Left lung (tissue), 10 donors: ENCODE measurements around the gene DCBLD1. TPM values are rescaled to one million over a fixed set of nuclear protein-coding genes. Genes with fewer than 3 reads are reported as not detected.
"Not testable (repeated sequence)": the region's sequence is repeated elsewhere in the genome, so short reads cannot be mapped to it uniquely, and the experiment has no call there.

ENCODE experiments used
- ATAC-seq: fragments of 200-7000 bp; cut with Tn5 transposase; one replicate; pipeline ENCODE4 v1.9.1; 2020; ENCODE audit warnings: moderate library complexity
- DNase-seq, 4 donors: peaks; one replicate each; pipeline ENCODE4 v3.0.0-alpha.2; 2013 to 2020
- H3K27ac ChIP-seq, 2 donors: fragments of 200-600 bp; sonication (generic) in 1 of 2; one replicate each; pipeline versions ENCODE4 v1.5.0 to v1.8.0; 2020 to 2021
- H3K27me3 ChIP-seq, 2 donors: fragments of 200-600 bp; sonication (generic) in 1 of 2; one replicate each; pipeline versions ENCODE4 v1.5.0 to v1.8.0; 2020 to 2021
- H3K36me3 ChIP-seq, 2 donors: fragments of 200-600 bp; sonication (generic) in 1 of 2; one replicate each; pipeline versions ENCODE4 v1.5.0 to v1.8.0; 2020 to 2021
- H3K4me1 ChIP-seq, 2 donors: fragments of 200-600 bp; one replicate each; pipeline ENCODE4 v1.8.0; 2021
- H3K4me3 ChIP-seq, 2 donors: fragments of 200-600 bp; sonication (generic) in 1 of 2; one replicate each; pipeline versions ENCODE4 v1.5.0 to v1.8.0; 2020 to 2021; ENCODE audit warnings: mild to moderate bottlenecking in 1 of 2
- H3K9me3 ChIP-seq, 2 donors: fragments of 200-600 bp; sonication (generic) in 1 of 2; one replicate each; pipeline versions ENCODE4 v1.5.0 to v1.8.0; 2020 to 2021
- intact Hi-C, 2 donors: fragments of 100-400 bp; cut with DNase I; formaldehyde crosslinking; loops; one replicate each; pipeline versions ENCODE4 v1.11.2 to v1.14.2; 2022
- polyA plus RNA-seq, 6 donors: library from polyadenylated mRNA; unstranded; fragments of 120-200 nt; gene quantifications; one replicate each; pipeline ENCODE4 v1.2.1, GENCODE V29; 2013; ENCODE audit not compliant: insufficient read length in 6 of 6
- total RNA-seq, 2 donors: library from RNA; stranded (reverse); fragmentation: NEBNext Ultra II Directional; extraction: Animal tissue kit (Norgen Biotek cat#: 25700); gene quantifications; one replicate each; pipeline ENCODE4 v1.2.1, GENCODE V29; 2021
- TF ChIP-seq, protein P1 (sequence below), 2 donors: fragments of 200-600 bp; sonication (generic) in 1 of 2; IDR thresholded peaks; one replicate each; pipeline versions ENCODE4 v1.5.0 to v1.8.0; 2021; ENCODE audit warnings: antibody characterized with exemption in 2 of 2
- donor health status: DM: no; HTN: yes; CAD: no.
- donor health status: DM: no; HTN: no; CAD: no.

Gene DCBLD1
- total and polyA plus RNA-seq, 8 donors = 20.8 to 55.8 (median 35.8) TPM

DNA sequence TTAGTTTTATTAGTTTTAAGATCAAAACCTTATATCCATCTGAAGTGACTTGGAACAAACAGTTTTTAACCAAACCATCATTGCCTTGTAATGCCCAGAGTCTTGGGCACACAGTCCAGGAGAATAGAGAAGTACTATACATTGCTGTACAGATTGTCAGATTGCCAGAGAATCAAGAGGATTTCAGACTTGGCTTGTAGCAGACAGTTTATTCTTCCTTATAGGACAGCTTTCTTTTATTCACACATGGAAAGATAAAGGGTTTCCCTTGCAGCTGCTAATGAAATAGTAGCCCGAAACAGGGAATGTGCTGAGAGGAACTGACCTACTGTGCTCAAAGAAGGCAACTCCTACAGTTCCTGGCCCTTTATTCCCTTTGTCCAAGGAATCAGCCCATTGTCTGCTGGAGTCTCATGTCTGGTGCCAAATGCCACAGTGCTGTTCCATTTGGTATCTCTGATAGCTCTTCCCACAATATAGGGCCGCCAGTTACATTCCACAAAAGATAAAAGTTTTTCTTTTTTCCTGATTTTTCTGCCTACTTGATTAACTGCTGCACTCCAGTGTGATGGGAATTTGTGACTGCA is 30.6 kb downstream of the DCBLD1 start:
- peak; percentile 16 for ATAC-seq
- H3K4me3 ChIP-seq = no peak overlapping the region
- no peak for DNase-seq
- TF ChIP-seq, protein P1, sequence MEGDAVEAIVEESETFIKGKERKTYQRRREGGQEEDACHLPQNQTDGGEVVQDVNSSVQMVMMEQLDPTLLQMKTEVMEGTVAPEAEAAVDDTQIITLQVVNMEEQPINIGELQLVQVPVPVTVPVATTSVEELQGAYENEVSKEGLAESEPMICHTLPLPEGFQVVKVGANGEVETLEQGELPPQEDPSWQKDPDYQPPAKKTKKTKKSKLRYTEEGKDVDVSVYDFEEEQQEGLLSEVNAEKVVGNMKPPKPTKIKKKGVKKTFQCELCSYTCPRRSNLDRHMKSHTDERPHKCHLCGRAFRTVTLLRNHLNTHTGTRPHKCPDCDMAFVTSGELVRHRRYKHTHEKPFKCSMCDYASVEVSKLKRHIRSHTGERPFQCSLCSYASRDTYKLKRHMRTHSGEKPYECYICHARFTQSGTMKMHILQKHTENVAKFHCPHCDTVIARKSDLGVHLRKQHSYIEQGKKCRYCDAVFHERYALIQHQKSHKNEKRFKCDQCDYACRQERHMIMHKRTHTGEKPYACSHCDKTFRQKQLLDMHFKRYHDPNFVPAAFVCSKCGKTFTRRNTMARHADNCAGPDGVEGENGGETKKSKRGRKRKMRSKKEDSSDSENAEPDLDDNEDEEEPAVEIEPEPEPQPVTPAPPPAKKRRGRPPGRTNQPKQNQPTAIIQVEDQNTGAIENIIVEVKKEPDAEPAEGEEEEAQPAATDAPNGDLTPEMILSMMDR (IDR thresholded peaks at IDR 0.05) = no peak
- H3K27ac ChIP-seq = no peak overlapping the region
- intact Hi-C loops = no loop called here
- no peaks in the 10 kb centered on the region for H3K9me3 ChIP-seq
- H3K4me1 ChIP-seq = peaks cover 0 to 11% of the 10 kb centered on the region in 2 donors
- no peaks in the 10 kb centered on the region for H3K27me3 ChIP-seq
- peaks cover 0 to 8% of the 10 kb centered on the region in 2 donors for H3K36me3 ChIP-seq

DNA sequence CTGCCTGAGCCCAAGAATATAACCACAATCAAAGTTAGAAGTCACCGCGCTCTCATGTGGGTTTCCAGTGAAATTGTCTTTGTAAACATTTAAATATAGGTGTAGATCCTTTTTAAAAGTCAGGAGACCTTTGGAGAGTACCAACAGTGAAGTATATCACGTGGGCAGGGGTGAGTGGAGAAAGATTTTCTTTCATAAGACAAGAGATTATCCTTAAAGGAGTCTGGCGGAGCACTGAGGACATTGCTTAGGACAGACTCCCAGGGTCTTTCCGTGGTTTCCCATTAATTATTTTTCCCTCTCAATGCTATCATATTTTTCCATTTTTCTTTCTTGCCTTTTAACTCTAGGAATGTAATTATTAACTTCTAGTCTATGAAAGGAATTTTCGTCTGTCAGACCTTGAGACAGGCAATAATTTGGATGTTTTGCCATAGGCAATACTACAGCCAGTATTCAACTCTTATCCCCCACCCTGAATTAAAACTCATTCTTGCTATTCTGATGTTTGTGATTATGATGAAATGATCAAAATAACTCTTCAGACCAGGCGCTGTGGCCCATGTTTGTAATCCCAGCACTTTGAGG is 31.4 kb downstream of the DCBLD1 start:
- intact Hi-C loops = no loop called here
- H3K9me3 ChIP-seq = no peaks in the 10 kb centered on the region
- H3K4me3 ChIP-seq = no peak overlapping the region
- no peaks in the 10 kb centered on the region for H3K27me3 ChIP-seq
- H3K36me3 ChIP-seq = peaks cover 0 to 8% of the 10 kb centered on the region in 2 donors
- DNase-seq (no peak), ATAC-seq (peak; percentile 60)
- no peak overlapping the region for H3K27ac ChIP-seq
- TF ChIP-seq, protein P1 (IDR thresholded peaks at IDR 0.05) = no peak
- peaks cover 0 to 11% of the 10 kb centered on the region in 2 donors for H3K4me1 ChIP-seq

DNA sequence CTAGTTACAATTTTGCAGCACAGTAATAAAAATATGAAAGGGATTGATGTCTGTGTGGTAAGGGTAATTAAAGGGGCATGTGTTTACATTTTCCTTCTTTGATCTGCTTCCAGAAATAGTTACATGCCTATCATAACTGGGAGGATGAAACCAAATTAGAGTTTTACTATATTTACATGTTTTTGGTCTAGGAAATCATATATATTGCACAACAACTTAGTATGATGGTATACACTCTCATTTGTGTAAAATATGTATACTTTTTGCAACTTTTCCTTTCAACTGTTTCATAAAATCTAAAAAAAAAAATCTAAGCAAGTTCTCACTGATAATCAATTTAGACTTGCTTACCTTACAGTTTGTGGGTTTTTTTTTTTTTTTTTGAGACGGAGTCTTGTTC is 32.2 kb downstream of the DCBLD1 start:
- Histone ChIP-seq H3K9me3 (no peaks in the 10 kb centered on the region), H3K4me1 (peaks cover 0 to 11% of the 10 kb centered on the region in 2 donors), H3K27me3 (no peaks in the 10 kb centered on the region), H3K4me3 (no peak overlapping the region), H3K36me3 (peaks cover 0 to 8% of the 10 kb centered on the region in 2 donors), H3K27ac (no peak overlapping the region)
- TF ChIP-seq, protein P1 (IDR thresholded peaks at IDR 0.05) = no peak
- DNase-seq = no peak
- no peak for ATAC-seq
- intact Hi-C loops = no loop called here

DNA sequence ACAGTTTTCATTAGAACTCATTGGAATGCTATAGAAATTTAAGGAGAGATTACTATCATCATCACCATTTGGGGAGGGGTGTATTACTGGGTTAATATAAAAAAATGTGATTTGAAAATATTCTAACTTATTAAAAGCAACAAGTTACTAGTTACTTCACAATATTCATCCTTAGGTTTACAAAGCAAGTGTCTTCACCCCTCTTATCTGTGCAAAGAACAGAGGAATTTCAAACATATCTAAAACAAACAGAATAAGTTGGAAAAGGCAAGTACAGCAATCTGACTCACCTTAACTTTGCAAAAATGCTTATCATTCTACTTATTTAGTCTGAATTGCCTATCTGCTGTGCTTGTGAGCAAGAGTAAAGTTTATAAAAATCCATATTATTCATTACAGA is 32.9 kb downstream of the DCBLD1 start:
- intact Hi-C loops = no loop called here
- ATAC-seq (peak; percentile 63), DNase-seq (no peak)
- Histone ChIP-seq H3K36me3 (peaks cover 0 to 10% of the 10 kb centered on the region in 2 donors), H3K4me1 (peaks cover 0 to 11% of the 10 kb centered on the region in 2 donors), H3K9me3 (no peaks in the 10 kb centered on the region), H3K27me3 (no peaks in the 10 kb centered on the region), H3K27ac (peak overlapping the region in 1 of 2 donors; percentile 36), H3K4me3 (no peak overlapping the region)
- TF ChIP-seq, protein P1 (IDR thresholded peaks at IDR 0.05) = no peak

DNA sequence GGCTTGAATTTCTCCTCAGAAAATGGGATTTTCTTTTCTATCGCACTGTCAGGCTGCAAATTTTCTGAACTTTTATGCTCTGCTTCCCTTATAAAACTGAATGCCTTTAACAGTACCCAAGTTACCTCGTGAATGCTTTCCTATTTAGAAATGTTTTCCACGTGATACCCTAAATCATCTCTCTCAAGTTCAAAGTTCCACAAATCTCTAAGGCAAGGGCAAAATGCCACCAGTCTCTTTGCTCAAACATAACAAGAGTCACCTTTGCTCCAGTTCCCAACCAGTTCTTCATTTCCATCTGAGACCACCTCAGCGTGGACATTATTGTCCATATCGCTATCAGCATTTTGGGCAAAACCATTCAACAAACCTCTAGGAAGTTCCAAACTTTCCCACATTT is 35.5 kb downstream of the DCBLD1 start:
- intact Hi-C loops, H3K9me3 ChIP-seq, ATAC-seq: not testable (repeated sequence)

More for the DNA sequence above, 35.5 kb downstream of the DCBLD1 start:
- H3K27ac ChIP-seq, H3K27me3 ChIP-seq, DNase-seq, H3K4me1 ChIP-seq, H3K4me3 ChIP-seq: not testable (repeated sequence)
- peaks cover 0 to 13% of the 10 kb centered on the region in 2 donors for H3K36me3 ChIP-seq
